Esophagus squamous epithelium (tissue), 5 donors: ENCODE measurements around the gene UXT. TPM values are rescaled to one million over a fixed set of nuclear protein-coding genes. Genes with fewer than 3 reads are reported as not detected.
"Not testable (repeated sequence)": the region's sequence is repeated elsewhere in the genome, so short reads cannot be mapped to it uniquely, and the experiment has no call there.

Experiments used
- DNase-seq: peaks from one replicate; lab custom pipeline; 2025; lab: John Stamatoyannopoulos, UW
- H3K27ac ChIP-seq, 4 donors: fragments of 200-600 bp; sonication (generic); one replicate each; pipeline ENCODE4 v1.5.1; 2016 to 2019; ENCODE audit warnings: mild to moderate bottlenecking in 1 of 4
- H3K27me3 ChIP-seq, 4 donors: fragments of 200-600 bp; sonication (generic); 1 replicate in 3 of 4; 2 replicates in 1 of 4; pipeline versions ENCODE4 v1.5.1 to v1.6.0; 2017 to 2021; ENCODE audit warnings: antibody characterized with exemption in 1 of 4
- H3K36me3 ChIP-seq, 3 donors: fragments of 200-600 bp; sonication (generic); one replicate each; pipeline ENCODE4 v1.5.1; 2016 to 2019
- H3K4me1 ChIP-seq, 3 donors: fragments of 200-600 bp; sonication (generic); one replicate each; pipeline ENCODE4 v1.5.1; 2017 to 2019
- H3K4me3 ChIP-seq, 4 donors: fragments of 200-600 bp; sonication (generic); 1 replicate in 3 of 4; 2 replicates in 1 of 4; pipeline ENCODE4 v1.5.1; 2016 to 2019; ENCODE audit warnings: mild to moderate bottlenecking in 2 of 4, moderate library complexity in 1 of 4
- H3K9me3 ChIP-seq, 3 donors: fragments of 200-600 bp; sonication (generic); one replicate each; pipeline ENCODE4 v1.5.1; 2016 to 2019
- POLR2A ChIP-seq, 4 donors: fragments of 450-650 bp; IDR thresholded peaks; one replicate each; pipeline ENCODE4 v1.6.1; 2017; ENCODE audit warnings: antibody characterized with exemption in 4 of 4, mild to moderate bottlenecking in 4 of 4, moderate library complexity in 3 of 4
- WGBS, 2 donors: methylation state at CpG; one replicate each; pipeline ENCODE4 v1.1.5; 2018; 5-methylcytosine and 5-hydroxymethylcytosine counted together
- intact Hi-C: fragments of 100-400 bp; cut with DNase I; formaldehyde crosslinking; loops from one replicate; pipeline ENCODE4 v1.15.0; 2022
- total RNA-seq, 4 donors: library from RNA; depleted of rRNA; stranded (reverse); fragments of >200 nt; gene quantifications; one replicate each; pipeline ENCODE4 v1.1.0, GENCODE V29; 2016
- TF ChIP-seq, protein P1 (sequence below), 6 experiments: fragments of 450-650 bp in 4 of 6; fragments of 200-600 bp in 2 of 6; sonication (generic) in 2 of 6; IDR thresholded peaks; one replicate each; pipeline ENCODE4 v1.5.1; 2016 to 2019; ENCODE audit warnings: antibody characterized with exemption in 6 of 6, mild to moderate bottlenecking in 4 of 6, moderate library complexity in 4 of 6
- donor health status: DM: yes; HTN: yes; CAD: no.

UXT gene
- total RNA-seq, 4 donors from 2014 or later = 44.1 to 128 (median 87.8) TPM

DNA sequence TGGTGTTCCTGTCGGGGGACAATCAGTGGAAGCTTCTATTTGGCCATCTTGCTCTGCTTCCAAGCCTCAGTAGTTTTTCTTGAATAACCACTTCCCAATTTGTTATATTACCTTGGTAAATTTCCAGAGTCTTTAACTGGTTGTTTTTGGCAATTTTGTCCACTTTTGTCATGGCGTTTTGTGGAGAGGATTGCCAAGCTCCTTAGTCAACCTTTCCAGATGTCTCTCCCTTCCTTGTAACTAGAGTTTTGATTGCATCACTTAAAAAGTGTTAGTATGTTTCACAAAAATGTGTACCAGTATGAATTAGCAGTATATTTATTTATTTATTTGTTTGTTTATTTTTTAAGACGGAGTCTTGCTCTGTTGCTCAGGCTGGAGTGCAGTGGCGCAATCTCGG is 15.8 kb upstream of the UXT start:
- no peak for DNase-seq
- Histone ChIP-seq H3K9me3 (no peaks in the 10 kb centered on the region), H3K4me1 (no peaks in the 10 kb centered on the region), H3K4me3 (no peak overlapping the region), H3K36me3 (no peaks in the 10 kb centered on the region), H3K27ac (no peak overlapping the region), H3K27me3 (no peaks in the 10 kb centered on the region)
- 69 to 77% methylated on average over 5 of the region's 5 CpGs for WGBS, 2 donors
- TF ChIP-seq POLR2A (IDR thresholded peaks at IDR 0.05) = no peak
- TF ChIP-seq, protein P1, sequence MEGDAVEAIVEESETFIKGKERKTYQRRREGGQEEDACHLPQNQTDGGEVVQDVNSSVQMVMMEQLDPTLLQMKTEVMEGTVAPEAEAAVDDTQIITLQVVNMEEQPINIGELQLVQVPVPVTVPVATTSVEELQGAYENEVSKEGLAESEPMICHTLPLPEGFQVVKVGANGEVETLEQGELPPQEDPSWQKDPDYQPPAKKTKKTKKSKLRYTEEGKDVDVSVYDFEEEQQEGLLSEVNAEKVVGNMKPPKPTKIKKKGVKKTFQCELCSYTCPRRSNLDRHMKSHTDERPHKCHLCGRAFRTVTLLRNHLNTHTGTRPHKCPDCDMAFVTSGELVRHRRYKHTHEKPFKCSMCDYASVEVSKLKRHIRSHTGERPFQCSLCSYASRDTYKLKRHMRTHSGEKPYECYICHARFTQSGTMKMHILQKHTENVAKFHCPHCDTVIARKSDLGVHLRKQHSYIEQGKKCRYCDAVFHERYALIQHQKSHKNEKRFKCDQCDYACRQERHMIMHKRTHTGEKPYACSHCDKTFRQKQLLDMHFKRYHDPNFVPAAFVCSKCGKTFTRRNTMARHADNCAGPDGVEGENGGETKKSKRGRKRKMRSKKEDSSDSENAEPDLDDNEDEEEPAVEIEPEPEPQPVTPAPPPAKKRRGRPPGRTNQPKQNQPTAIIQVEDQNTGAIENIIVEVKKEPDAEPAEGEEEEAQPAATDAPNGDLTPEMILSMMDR (IDR thresholded peaks at IDR 0.05) = no peak
- intact Hi-C loops = no loop called here

DNA sequence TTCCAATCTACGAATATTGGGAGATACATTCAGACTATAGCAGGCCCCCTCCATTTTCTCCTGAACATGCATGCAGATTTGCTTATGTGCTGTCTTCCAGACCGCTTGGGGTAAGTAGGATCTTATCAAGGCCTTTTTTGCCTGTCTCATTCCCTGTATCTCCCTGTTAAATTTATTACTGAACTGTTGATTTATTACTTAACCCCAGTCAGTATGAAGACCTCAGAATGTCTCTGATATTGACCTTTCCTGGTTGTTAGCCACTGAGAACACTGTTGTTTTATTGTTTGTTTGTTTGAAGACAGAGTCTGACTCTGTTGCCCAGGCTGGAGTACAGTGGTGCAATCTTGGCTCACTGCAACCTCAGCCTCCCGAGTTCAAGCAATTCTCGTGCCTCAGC is 6.8 kb upstream of the UXT start:
- H3K27ac ChIP-seq, H3K36me3 ChIP-seq, H3K27me3 ChIP-seq, intact Hi-C loops, H3K4me3 ChIP-seq, H3K9me3 ChIP-seq, H3K4me1 ChIP-seq, DNase-seq: not testable (repeated sequence)
- WGBS, 2 donors = 78 to 85% methylated on average over 2 to 4 of the region's 4 CpGs

DNA sequence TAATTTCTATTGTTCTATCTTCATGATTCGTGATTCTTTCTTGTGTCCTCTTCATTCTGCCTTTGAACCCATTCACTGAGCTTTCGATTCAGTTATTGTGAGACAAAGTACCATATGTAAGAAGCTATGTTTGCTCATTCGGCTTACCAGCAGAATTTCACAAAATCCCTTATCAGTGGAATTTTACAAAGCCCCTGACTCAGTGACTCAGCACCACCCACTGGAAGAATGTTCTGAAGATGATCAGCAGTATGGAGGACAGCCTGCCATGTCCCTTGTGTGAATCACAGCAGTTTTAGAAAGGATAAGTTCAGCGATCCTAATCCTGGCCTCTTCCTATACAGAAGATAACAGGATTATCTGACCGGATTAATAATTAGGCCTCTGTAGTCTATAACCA is 5.8 kb upstream of the UXT start:
- intact Hi-C loops = no loop called here
- H3K4me3 ChIP-seq = no peak overlapping the region
- DNase-seq = no peak
- H3K36me3 ChIP-seq = no peaks in the 10 kb centered on the region
- H3K4me1 ChIP-seq = peaks cover 0 to under 1% (median 0%) of the 10 kb centered on the region in 3 donors
- 82 to 90% methylated on average over 4 to 5 of the region's 5 CpGs for WGBS, 2 donors
- H3K9me3 ChIP-seq = no peaks in the 10 kb centered on the region
- H3K27ac ChIP-seq = no peak overlapping the region
- no peaks in the 10 kb centered on the region for H3K27me3 ChIP-seq
- TF ChIP-seq POLR2A (IDR thresholded peaks at IDR 0.05) = no peak
- TF ChIP-seq, protein P1 (IDR thresholded peaks at IDR 0.05) = no peak

DNA sequence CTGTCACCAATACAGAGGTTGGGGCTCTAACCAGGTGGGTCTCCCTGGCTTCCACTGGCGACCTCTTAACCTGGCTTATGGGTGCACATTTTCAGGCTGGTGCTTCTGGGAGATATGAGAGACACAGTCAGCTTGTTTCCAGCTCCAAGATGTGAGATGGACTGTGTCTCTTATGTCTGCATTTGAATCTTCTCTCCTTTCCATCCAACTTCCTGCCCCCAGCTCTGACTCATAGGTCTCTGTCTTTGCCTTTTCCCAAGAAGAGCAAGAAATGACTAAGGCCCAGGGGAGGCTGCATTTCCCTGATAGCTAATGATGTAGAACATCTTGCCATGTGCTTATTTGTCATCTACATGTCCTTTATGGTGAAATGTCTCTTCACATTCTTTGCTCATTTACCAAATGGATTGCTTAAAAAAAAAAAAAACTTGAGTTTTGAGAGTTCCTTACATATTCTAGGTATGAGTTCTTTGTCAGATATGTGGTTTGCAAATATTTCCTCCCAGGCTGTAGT is 3.2 kb upstream of the UXT start:
- intact Hi-C loops = no loop called here
- no peak for DNase-seq
- Histone ChIP-seq H3K36me3 (peaks cover 0 to 3% (median 0%) of the 10 kb centered on the region in 3 donors), H3K27ac (peak overlapping the region in 1 of 4 donors; percentile 39), H3K4me3 (no peak overlapping the region), H3K9me3 (no peaks in the 10 kb centered on the region), H3K27me3 (no peaks in the 10 kb centered on the region), H3K4me1 (peaks cover 0 to 13% (median 0%) of the 10 kb centered on the region in 3 donors)
- no peak for TF ChIP-seq POLR2A (IDR thresholded peaks at IDR 0.05)
- TF ChIP-seq, protein P1 (IDR thresholded peaks at IDR 0.05) = no peak
- 33 to 60% methylated on average over 1 of the region's 1 CpG for WGBS, 2 donors

DNA sequence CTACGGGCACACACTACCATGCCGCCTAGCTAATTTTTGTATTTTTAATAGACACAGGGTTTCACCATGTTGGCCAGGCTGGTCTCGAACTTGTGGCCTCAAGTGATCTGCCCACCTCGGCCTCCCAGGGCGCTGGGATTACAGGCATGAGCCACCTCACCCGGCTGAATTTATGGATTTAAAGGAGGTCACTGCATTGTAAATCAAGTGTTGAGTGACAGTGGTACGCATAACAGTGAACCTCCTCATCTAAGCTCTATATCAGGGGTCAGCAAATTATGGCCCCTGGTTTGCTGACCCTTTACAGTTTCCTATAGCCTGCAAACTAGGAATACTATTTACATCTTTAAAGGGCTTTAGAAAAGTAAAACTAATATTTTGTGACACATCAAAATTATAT is 2.6 kb upstream of the UXT start:
- no peaks in the 10 kb centered on the region for H3K9me3 ChIP-seq
- intact Hi-C loops = no loop called here
- TF ChIP-seq, protein P1 (IDR thresholded peaks at IDR 0.05) = no peak
- TF ChIP-seq POLR2A (IDR thresholded peaks at IDR 0.05) = no peak

DNA sequence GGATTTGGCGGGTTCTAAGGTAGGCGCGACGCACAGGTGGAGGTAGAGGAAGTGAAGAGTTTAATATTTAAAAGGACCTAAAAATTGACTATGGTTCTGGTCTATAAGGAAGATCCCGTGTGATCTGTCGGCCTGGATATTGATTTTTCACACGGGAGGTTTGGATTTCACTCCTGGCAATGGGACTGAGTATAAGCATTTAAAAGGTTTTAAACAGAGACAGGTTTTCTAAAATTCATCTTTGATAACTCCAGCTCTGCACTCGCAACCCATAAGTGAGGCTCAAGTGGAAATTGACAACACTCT is 394 bp upstream of the UXT start:
- intact Hi-C loops = no loop called here
- Histone ChIP-seq H3K4me1 (peaks cover 0 to 13% (median 0%) of the 10 kb centered on the region in 3 donors), H3K9me3 (no peaks in the 10 kb centered on the region), H3K36me3 (peaks cover 0 to 30% (median 4%) of the 10 kb centered on the region in 3 donors), H3K4me3 (peak overlapping the region; percentile 51 to 76 (median 64)), H3K27me3 (no peaks in the 10 kb centered on the region), H3K27ac (peak overlapping the region; percentile 92 to 99 (median 96))
- WGBS, 2 donors = 10 to 47% methylated on average over 7 to 8 of the region's 8 CpGs
- DNase-seq = no peak
- no peak for TF ChIP-seq POLR2A (IDR thresholded peaks at IDR 0.05)
- TF ChIP-seq, protein P1 (IDR thresholded peaks at IDR 0.05) = no peak

More for the DNA sequence above, 2.6 kb upstream of the UXT start:
- Histone ChIP-seq H3K27ac (no peak overlapping the region), H3K4me1 (peaks cover 0 to 13% (median 0%) of the 10 kb centered on the region in 3 donors), H3K36me3 (peaks cover 0 to 10% (median 0%) of the 10 kb centered on the region in 3 donors), H3K4me3 (no peak overlapping the region), H3K27me3 (no peaks in the 10 kb centered on the region)
- WGBS, 2 donors = 86 to 98% methylated on average over 5 to 6 of the region's 7 CpGs
- no peak for DNase-seq
